SHP77 (cell line): Measurements from ENCODE around the gene DAAM2.

Experiments used
- DNase-seq, 2 experiments: peaks; one replicate each; lab custom pipeline; 2025; lab: John Stamatoyannopoulos, UW

The DAAM2 gene

DNA sequence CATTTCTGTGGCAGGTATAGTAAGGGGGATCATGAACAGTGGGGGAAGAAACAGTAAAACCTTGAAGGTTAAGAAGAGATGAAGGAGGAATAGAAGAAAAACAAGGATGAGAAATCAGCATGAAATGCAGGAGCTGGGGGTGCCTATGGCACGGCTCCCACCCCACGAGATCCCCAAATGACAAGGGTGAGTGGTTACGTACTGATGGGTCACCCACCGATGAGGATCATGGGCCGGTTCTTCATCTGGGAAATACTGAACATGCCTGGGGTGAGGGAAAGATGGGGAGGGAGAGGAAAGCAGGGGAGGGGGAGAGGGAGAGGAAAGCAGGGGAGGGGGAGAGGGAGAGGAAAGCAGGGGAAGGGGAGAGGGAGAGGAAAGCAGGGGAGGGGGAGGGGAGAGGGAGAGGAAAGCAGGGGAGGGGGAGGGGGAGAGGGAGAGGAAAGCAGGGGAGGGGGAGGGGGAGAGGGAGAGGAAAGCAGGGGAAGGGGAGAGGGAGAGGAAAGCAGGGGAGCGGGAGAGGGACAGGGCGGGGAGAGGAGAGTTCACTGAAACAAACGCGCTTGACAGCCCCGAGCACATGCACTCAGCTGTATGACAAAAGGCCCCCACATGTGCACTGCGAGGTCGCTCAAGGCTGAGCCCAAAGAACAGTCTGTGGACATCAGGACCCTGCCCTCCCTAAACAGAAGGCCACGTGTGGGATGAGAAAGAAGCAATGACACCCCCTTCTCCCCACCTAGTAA is 116.8 kb downstream of the DAAM2 start:
- DNase-seq: no peak

DNA sequence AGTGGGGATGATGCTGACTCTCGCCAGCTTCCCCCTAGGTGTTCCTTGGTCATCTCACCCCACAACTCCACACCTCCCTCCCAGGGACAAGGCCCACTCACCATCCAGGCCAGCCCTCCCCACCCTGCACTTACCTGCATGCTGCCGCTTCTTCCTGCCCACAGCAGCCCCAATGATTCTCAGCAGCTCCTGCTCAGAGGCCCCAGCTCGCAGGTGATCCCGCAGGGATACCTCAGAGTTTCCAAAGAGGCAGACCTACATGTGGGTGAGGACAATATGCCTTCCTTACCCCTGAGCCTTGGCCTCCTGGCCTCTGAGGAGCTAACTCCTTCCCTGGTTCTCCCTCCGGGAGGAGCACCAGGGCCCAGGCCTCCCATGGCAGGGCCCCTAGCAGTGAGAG is 117.5 kb downstream of the DAAM2 start:
- DNase-seq: no peak

GRCh38 chr6:39910164-39910563 is 118.0 kb downstream of the DAAM2 start:
- DNase-seq: no peak

GRCh38 chr6:39910744-39911143 is 118.6 kb downstream of the DAAM2 start:
- DNase-seq: no peak

GRCh38 chr6:39911513-39912125 is 119.4 kb downstream of the DAAM2 start:
- no peak for DNase-seq

- DNase-seq: no peak
These were observed 120.3 kb downstream of the DAAM2 start for GRCh38 chr6:39912446-39912845.

GRCh38 chr6:39913391-39913916 is 121.3 kb downstream of the DAAM2 start:
- no peak for DNase-seq

DNA sequence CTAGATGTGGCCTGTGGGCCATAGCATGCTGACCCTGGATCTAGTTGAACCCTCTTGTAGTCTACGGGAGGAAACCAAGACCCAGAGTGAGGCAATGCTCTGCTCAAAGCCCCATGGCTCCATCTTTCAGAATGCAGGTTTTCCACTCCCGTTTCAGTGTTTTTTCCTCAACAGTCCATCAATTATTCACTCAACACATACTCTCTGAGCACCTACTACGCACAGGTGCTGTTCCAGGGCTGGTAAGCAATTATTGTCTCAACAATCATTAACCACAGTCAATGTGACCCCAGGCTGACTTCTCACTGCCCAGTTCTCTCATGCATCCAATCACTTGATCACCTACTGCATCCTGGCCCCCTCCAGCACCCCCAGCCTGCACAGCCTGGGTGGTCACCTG is 122.1 kb downstream of the DAAM2 start:
- DNase-seq: no peak

DNA sequence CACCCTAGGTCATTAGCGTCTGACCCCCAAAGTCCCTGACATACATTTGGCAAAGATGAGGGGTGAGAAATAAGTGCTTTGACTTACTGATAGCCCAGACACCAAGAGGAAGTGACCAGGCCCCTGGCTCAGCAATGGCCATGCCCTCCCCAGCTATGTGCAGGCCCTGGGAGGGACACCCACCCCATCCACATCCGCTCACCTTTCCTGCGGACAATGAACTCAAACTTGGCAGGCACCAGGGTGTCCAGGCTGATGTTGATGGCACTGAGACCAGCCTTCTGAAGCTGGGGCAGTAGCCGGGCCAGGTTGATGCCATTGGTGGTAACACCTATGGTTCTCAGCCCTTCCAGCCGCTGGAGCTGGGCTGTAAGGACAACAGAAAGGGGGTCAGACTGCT is 123.7 kb downstream of the DAAM2 start:
- DNase-seq: no peak

DNA sequence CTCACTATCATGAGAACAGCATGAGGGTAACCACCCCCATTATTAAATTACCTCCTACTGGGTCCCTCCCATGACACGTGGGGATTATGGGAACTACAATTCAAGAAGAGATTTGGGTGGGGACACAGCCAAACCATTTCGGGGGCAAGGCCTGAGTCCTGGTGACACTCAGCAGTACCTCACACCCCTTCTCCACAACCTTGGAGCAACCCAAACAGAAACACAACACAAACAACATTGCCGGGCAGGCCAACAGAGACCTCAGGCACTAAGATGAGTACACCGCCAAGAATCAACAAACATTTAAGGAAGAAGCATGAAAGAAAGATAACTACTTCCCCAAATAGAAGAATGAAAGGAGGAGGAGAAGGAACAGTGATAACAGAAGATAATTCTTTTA is 125.2 kb downstream of the DAAM2 start:
- no peak for DNase-seq

DNA sequence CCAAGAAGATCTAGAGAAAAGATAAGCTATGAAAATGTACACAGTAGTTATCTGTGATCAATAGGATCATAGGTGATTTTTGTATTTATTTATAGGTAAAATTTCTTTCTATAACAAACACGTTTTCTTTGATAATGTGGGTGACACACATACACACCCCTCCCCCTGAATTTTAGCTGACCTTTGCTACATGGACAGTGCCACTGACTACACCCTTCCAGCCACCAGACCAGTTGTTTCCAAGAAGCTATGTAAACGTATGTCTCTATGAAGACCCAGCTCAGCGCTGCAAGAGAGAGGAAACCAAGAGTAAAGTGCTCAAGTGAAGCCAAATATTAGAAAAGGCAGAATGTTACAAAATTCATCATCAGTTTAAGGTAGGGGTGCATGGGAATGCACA is 125.8 kb downstream of the DAAM2 start:
- no peak for DNase-seq

- no peak for DNase-seq
These were observed 126.7 kb downstream of the DAAM2 start for GRCh38 chr6:39918831-39919230.

- no peak for DNase-seq
These were observed 128.0 kb downstream of the DAAM2 start for GRCh38 chr6:39920157-39920556.

GRCh38 chr6:39922821-39923220 is 130.6 kb downstream of the DAAM2 start:
- DNase-seq: no peak

- DNase-seq: no peak
These were observed 131.2 kb downstream of the DAAM2 start for GRCh38 chr6:39923394-39923793.

GRCh38 chr6:39923861-39924260 is 131.7 kb downstream of the DAAM2 start:
- DNase-seq: no peak

- DNase-seq: no peak
These were observed 132.1 kb downstream of the DAAM2 start for GRCh38 chr6:39924283-39924682.

DNA sequence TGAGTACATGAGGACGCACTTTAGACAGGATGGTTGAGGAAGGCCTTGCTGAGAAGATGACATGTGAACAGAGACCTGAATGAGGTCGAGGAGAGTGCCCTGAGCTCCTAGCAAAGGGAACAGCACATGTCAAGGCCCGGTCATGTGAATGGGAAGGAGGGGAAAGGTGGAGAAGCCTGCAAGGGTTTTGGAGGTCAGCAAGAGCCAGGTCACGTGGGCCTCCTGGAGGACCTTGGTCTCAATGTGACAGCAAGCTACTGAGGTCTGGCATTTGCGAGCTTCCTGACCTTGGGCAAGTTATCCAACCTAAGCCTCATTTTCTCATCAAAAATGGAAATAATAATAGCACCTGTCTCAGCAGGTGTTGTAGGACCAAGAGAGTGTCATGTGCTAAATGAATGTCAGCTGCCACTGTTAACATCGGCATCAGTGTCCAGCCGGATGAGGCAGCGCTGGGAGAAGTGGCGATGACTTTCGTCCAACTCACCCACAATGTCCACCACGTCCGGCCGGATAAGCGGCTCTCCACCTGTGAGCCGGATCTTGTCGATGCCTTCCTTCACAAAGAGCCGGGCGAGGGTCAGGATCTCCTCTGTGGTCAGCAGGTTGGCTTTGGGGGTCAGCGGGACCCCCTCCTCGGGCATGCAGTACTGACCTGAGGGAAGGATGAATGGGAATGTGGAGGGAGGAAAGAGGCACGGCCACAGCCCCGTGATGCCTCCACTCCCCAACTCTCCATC is 133.2 kb downstream of the DAAM2 start:
- no peak for DNase-seq

GRCh38 chr6:39925931-39926290 is 133.7 kb downstream of the DAAM2 start:
- no peak for DNase-seq

- DNase-seq: no peak
These were observed 134.5 kb downstream of the DAAM2 start for GRCh38 chr6:39926668-39927067.

- DNase-seq: no peak
These were observed 135.0 kb downstream of the DAAM2 start for GRCh38 chr6:39927159-39927558.

DNA sequence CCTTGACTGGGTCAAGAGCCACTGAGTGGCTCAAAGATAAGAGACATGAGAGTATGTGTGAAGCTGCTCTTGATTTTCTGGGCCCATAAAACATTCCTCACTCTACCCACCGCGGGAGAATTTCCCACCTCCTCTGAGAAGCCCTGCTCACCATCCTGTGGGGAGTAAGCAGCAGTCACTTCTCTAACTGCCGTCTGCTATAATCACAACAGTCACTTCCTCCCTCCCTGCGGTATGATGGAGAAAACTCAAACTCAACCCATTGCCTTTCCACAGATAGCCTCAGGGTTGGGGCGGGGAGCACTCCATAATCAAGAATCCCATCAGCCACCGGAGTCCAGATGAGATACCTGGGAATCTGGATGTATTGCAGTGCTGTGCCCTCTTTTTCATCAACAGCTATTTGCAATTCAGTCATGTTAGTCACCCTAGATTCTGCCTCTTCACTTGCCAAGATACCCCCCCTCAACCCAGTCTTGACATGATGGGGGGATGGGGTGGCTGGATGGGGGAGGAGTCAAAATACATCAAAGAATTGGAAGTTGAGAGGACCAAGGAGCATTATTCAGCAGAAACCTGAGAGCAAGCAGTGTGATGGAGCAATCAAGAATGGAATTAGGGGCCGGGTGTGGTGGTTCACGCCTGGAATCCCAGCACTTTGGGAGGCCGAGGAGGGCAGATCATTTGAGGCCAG is 137.0 kb downstream of the DAAM2 start:
- no peak for DNase-seq
